ENCODE measurements around the gene PSAPL1. TPM values are rescaled to one million over a fixed set of nuclear protein-coding genes. Genes with fewer than 3 reads are reported as not detected.
A peak's percentile ranks its signal among the peaks of the same experiment; 100 is the strongest.

The PSAPL1 gene
- total RNA-seq, 3 donors from 2014 or later = 0.15 TPM; not detected in 2

DNA sequence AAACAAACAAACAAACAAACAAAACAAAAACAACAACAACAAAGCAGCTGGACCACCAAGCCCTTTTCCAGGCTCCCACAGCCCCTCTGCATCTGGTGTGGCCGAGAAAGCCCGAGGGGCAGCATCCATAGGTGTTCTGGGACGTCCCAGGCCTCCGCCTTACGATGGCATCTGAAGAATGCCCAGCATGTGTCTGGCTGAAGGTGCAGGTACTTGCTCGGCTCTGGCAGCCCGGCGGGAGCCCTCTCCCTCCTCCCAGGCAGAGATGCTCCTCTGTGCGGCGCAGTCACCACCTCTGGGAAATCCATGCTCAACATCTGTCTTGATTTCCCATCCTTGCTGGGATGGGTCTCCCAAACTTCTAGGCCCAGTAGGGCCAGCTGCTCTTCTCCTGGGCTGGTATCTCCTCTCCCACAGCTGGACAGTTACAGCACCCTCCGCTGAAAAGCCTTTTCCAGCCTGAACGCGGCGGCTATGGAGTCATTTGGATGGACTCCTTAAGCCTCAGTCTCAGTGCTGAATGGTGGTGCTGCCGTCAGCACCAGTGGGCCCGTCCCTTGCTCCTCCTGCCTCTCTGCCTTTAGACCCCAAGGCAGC lies 4.3 kb downstream of the PSAPL1 start:
- peak; percentile 50 to 71 for DNase-seq (ENCODE audit: low spot score in 2 of 2)
- H3K27me3 ChIP-seq = no peaks in the 10 kb centered on the region
- no peak overlapping the region for H3K27ac ChIP-seq
- intact Hi-C loops (cut with DNase I; ENCODE audit: low total_unique reads) = no loop called here
- H3K4me3 ChIP-seq = no peak overlapping the region
- no peaks in the 10 kb centered on the region for H3K4me1 ChIP-seq
- no peak for TF ChIP-seq POLR2A (IDR thresholded peaks at IDR 0.05)
- no peak for TF ChIP-seq POLR2AphosphoS5 (IDR thresholded peaks at IDR 0.05)
- TF ChIP-seq, protein P1, sequence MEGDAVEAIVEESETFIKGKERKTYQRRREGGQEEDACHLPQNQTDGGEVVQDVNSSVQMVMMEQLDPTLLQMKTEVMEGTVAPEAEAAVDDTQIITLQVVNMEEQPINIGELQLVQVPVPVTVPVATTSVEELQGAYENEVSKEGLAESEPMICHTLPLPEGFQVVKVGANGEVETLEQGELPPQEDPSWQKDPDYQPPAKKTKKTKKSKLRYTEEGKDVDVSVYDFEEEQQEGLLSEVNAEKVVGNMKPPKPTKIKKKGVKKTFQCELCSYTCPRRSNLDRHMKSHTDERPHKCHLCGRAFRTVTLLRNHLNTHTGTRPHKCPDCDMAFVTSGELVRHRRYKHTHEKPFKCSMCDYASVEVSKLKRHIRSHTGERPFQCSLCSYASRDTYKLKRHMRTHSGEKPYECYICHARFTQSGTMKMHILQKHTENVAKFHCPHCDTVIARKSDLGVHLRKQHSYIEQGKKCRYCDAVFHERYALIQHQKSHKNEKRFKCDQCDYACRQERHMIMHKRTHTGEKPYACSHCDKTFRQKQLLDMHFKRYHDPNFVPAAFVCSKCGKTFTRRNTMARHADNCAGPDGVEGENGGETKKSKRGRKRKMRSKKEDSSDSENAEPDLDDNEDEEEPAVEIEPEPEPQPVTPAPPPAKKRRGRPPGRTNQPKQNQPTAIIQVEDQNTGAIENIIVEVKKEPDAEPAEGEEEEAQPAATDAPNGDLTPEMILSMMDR (IDR thresholded peaks at IDR 0.05) = no peak
- no peaks in the 10 kb centered on the region for H3K36me3 ChIP-seq
- no peaks in the 10 kb centered on the region for H3K9me3 ChIP-seq

DNA sequence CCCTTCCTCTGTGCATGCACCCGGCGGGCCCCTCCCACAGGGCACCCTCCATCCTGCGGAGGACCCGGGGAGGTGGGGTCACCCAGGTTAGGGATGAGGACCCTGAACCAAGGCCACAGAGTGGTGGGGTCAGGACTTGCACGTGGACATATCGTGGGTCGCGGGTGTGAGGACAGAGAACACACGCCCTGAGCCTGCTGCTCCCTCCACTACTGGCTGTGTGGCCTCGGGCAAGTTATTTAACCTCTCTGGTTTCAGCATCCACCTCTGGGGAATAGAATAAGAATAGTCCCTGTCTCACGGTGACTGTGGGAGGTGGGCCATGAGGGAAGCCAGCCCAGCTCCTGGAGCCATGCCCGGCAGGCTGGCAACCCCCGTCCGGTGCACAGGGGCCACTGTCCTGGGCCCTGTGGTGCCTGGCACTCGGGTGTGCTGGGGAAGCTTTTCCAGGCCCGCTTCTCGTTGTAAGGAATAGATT lies 5.1 kb downstream of the PSAPL1 start:
- Histone ChIP-seq H3K9me3 (no peaks in the 10 kb centered on the region), H3K27me3 (no peaks in the 10 kb centered on the region), H3K4me3 (no peak overlapping the region), H3K36me3 (no peaks in the 10 kb centered on the region), H3K27ac (no peak overlapping the region), H3K4me1 (no peaks in the 10 kb centered on the region)
- intact Hi-C loops (cut with DNase I; ENCODE audit: low total_unique reads) = no loop called here
- peak in 1 of 2 donors; percentile 39 for DNase-seq (ENCODE audit: low spot score in 2 of 2)
- TF ChIP-seq, protein P1 (IDR thresholded peaks at IDR 0.05) = no peak
- TF ChIP-seq POLR2A (IDR thresholded peaks at IDR 0.05) (no peak), POLR2AphosphoS5 (IDR thresholded peaks at IDR 0.05) (no peak)

DNA sequence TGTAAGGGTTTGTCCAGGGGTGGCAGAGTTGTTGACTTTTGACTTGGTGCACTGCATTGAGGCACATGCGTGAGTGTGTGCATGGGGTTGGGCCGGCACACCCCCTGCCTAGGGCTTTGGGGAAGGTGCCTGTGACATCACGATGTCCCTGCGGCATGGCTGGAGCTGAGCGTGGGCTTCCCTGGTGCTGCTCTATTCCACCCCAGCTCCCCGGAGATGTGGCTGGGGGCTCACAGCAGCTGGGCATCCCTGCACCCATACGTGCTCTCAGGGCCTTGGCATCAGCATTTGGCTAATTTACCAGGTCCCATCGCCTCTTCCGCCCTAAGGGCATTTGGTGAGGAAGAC lies 5.7 kb downstream of the PSAPL1 start:
- Histone ChIP-seq H3K27ac (no peak overlapping the region), H3K27me3 (no peaks in the 10 kb centered on the region), H3K4me3 (no peak overlapping the region), H3K4me1 (no peaks in the 10 kb centered on the region), H3K36me3 (no peaks in the 10 kb centered on the region), H3K9me3 (no peaks in the 10 kb centered on the region)
- DNase-seq (ENCODE audit: low spot score in 2 of 2) = peak in 1 of 2 donors; percentile 27
- TF ChIP-seq POLR2AphosphoS5 (IDR thresholded peaks at IDR 0.05) = no peak
- TF ChIP-seq, protein P1 (IDR thresholded peaks at IDR 0.05) = no peak
- TF ChIP-seq POLR2A (IDR thresholded peaks at IDR 0.05) = no peak
- intact Hi-C loops (cut with DNase I; ENCODE audit: low total_unique reads) = no loop called here

DNA sequence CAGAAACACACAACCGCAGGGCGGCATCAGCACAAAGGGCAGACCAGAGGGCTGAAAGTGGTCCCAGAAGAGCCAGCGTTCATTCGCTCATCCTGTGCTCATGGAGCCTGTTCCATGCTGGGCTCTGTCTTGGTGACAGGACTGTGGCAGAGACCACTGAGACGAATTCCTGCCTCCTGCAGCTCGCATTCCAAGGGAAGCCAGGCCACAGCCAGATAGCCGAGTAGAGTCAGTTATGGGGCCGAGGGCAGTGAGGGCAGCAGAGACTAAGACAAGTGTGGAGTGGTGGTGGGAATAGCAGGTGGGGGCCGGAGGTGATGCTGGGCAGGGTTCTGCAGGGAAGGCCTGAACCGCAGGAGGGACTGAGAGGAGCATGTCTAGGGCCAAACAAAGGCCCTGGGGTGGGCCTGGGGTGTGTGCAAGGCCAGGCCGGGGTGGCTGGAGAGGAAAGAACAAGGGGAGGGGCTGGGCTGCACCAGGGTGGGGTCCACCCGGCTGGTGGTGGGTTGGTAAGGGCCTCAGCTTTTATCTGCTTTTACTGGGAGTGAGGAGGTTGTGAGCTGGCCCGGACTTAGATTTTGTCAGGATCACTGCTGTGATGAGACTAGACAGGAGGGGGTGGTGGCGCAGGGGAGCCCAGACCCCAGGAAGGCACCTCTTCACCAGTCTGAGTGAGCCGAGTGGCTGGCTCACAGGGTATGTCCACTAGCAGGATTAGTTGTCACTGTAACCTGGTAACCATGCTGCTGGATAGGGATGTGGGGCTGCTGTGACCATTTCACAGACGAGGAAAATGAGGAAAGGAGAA lies 6.3 kb downstream of the PSAPL1 start:
- no peak overlapping the region for H3K4me3 ChIP-seq
- H3K9me3 ChIP-seq = no peaks in the 10 kb centered on the region
- no peaks in the 10 kb centered on the region for H3K36me3 ChIP-seq
- no peak overlapping the region for H3K27ac ChIP-seq
- no peaks in the 10 kb centered on the region for H3K4me1 ChIP-seq
- intact Hi-C loops (cut with DNase I; ENCODE audit: low total_unique reads) = no loop called here
- H3K27me3 ChIP-seq = no peaks in the 10 kb centered on the region
- no peak for TF ChIP-seq POLR2AphosphoS5 (IDR thresholded peaks at IDR 0.05)
- TF ChIP-seq POLR2A (IDR thresholded peaks at IDR 0.05) = no peak
- TF ChIP-seq, protein P1 (IDR thresholded peaks at IDR 0.05) = no peak
- peak in 1 of 2 donors; percentile 40 for DNase-seq (ENCODE audit: low spot score in 2 of 2)

DNA sequence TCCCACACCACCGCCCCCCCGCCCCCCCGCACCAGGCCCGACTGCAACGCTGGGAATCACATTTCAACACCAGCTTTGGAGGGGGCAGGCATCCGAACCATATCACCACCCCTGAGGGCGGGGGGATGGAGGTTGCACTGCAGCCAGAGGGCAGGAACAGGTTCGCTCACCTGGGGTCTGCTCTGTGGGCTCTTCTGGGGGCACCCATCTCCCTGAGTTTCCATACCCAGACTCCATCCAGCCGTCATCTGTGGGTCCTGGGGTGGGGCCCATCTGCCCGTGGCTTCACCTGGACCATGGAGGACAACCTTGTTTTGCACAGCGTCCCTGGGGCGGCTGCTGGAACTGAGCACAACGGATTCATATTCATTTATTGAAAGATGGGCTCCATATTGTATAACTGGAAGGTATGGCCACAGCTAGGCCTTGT lies 6.9 kb downstream of the PSAPL1 start:
- H3K9me3 ChIP-seq = no peaks in the 10 kb centered on the region
- H3K4me3 ChIP-seq = no peak overlapping the region
- no peaks in the 10 kb centered on the region for H3K4me1 ChIP-seq
- H3K27ac ChIP-seq = no peak overlapping the region
- no peaks in the 10 kb centered on the region for H3K27me3 ChIP-seq
- intact Hi-C loops (cut with DNase I; ENCODE audit: low total_unique reads) = loop anchor here (2.0 kb wide), 1 partner anchor 101 kb away; no protein-coding TSS in a partner anchor
- DNase-seq (ENCODE audit: low spot score in 2 of 2) = no peak
- TF ChIP-seq POLR2AphosphoS5 (IDR thresholded peaks at IDR 0.05) = no peak
- TF ChIP-seq, protein P1 (IDR thresholded peaks at IDR 0.05) = no peak
- no peak for TF ChIP-seq POLR2A (IDR thresholded peaks at IDR 0.05)
- H3K36me3 ChIP-seq = no peaks in the 10 kb centered on the region
